Tibial artery (tissue), 4 donors: ENCODE data around the gene PGAP3.
A peak's percentile ranks its signal among the peaks of the same experiment; 100 is the strongest.
"Not testable (repeated sequence)": the region's sequence is repeated elsewhere in the genome, so short reads cannot be mapped to it uniquely, and the experiment has no call there.

Source experiments
- DNase-seq, 2 donors: peaks; one replicate each; pipeline ENCODE4 v3.0.0-alpha.2; 2019
- H3K27ac ChIP-seq, 2 donors: fragments of 200-600 bp; sonication (generic) in 1 of 2; 1 replicate in 1 of 2; 2 replicates in 1 of 2; pipeline ENCODE4 v1.5.1; 2018 to 2019; ENCODE audit warnings: mild to moderate bottlenecking in 1 of 2
- H3K27me3 ChIP-seq, 2 donors: fragments of 200-600 bp; sonication (generic) in 1 of 2; one replicate each; pipeline versions ENCODE4 v1.5.1 to v1.6.0; 2016 to 2019
- H3K36me3 ChIP-seq, 3 donors: fragments of 200-600 bp; sonication (generic) in 2 of 3; one replicate each; pipeline ENCODE4 v1.5.1; 2016 to 2019; ENCODE audit warnings: mild to moderate bottlenecking in 2 of 3
- H3K4me1 ChIP-seq, 4 donors: fragments of 200-600 bp; sonication (generic) in 2 of 4; 1 replicate in 3 of 4; 2 replicates in 1 of 4; pipeline ENCODE4 v1.5.1; 2016 to 2019
- H3K4me3 ChIP-seq, 2 donors: fragments of 200-600 bp; sonication (generic) in 1 of 2; 1 replicate in 1 of 2; 2 replicates in 1 of 2; pipeline ENCODE4 v1.5.1; 2018 to 2019; ENCODE audit warnings: mild to moderate bottlenecking in 2 of 2
- H3K9me3 ChIP-seq, 3 donors: fragments of 200-600 bp; sonication (generic) in 1 of 3; one replicate each; pipeline ENCODE4 v1.5.1; 2016 to 2019
- CTCF ChIP-seq, 2 experiments: fragments of 200-600 bp in 1 of 2; fragments of 450-650 bp in 1 of 2; IDR thresholded peaks; one replicate each; pipeline ENCODE4 v1.5.1; 2017 to 2019; ENCODE audit warnings: antibody characterized with exemption in 2 of 2, mild to moderate bottlenecking in 1 of 2, moderate library complexity in 1 of 2
- intact Hi-C: fragments of 100-400 bp; cut with DNase I; formaldehyde crosslinking; loops from one replicate; pipeline ENCODE4 v1.15.0; 2023; ENCODE audit warnings: low total_unique reads

Gene PGAP3

GRCh38 chr17:39701012-39701783 lies 13.3 kb upstream of the PGAP3 start:
- intact Hi-C loops: no loop called here
- H3K27ac ChIP-seq: peak overlapping the region; percentile 93 to 98
- no peaks in the 10 kb centered on the region for H3K36me3 ChIP-seq
- TF ChIP-seq CTCF (IDR thresholded peaks at IDR 0.05): no peak
- H3K27me3 ChIP-seq: no peaks in the 10 kb centered on the region
- no peak for DNase-seq
- peaks cover 0 to 62% (median 48%) of the 10 kb centered on the region in 4 donors for H3K4me1 ChIP-seq
- H3K4me3 ChIP-seq: peak overlapping the region; percentile 78 to 100
- no peaks in the 10 kb centered on the region for H3K9me3 ChIP-seq

GRCh38 chr17:39700148-39700987 lies 12.5 kb upstream of the PGAP3 start:
- Histone ChIP-seq H3K9me3 (no peaks in the 10 kb centered on the region), H3K27ac (peak overlapping the region; percentile 93 to 98), H3K27me3 (no peaks in the 10 kb centered on the region), H3K4me1 (peaks cover 0 to 54% (median 39%) of the 10 kb centered on the region in 4 donors), H3K4me3 (peak overlapping the region; percentile 78 to 100), H3K36me3 (no peaks in the 10 kb centered on the region)
- DNase-seq: peak in 1 of 2 donors; percentile 69
- intact Hi-C loops: no loop called here
- TF ChIP-seq CTCF (IDR thresholded peaks at IDR 0.05): no peak

- Histone ChIP-seq H3K4me3 (peak within 1 kb of the TSS; percentile 78 to 100), H3K4me1 (peaks cover 0 to 48% (median 34%) of the 10 kb centered on the region in 4 donors), H3K27me3 (no peaks in the 10 kb centered on the region), H3K36me3 (no peaks in the 10 kb centered on the region), H3K27ac (peak within 1 kb of the TSS; percentile 93 to 98), H3K9me3 (no peaks in the 10 kb centered on the region)
- peak; percentile 81 to 93 for DNase-seq
- intact Hi-C loops: no loop called here
- TF ChIP-seq CTCF (IDR thresholded peaks at IDR 0.05): no peak
Measured at GRCh38 chr17:39699818-39700147, 11.9 kb upstream of the PGAP3 start, which contains the start of gene ERBB2. TSS of gene ERBB2 (plus strand) at chr17:39700064. CDS start at chr17:39700239, 175 bp downstream.

- DNase-seq, intact Hi-C loops, H3K27me3 ChIP-seq, H3K36me3 ChIP-seq, H3K9me3 ChIP-seq: not testable (repeated sequence)
- Histone ChIP-seq H3K4me3 (peak overlapping the region; percentile 78 to 100), H3K27ac (peak overlapping the region; percentile 93 to 98), H3K4me1 (peaks cover 0 to 43% (median 29%) of the 10 kb centered on the region in 4 donors)
Measured at GRCh38 chr17:39699157-39699817, 11.4 kb upstream of the PGAP3 start.

GRCh38 chr17:39697961-39698360 lies 10.1 kb upstream of the PGAP3 start:
- H3K4me1 ChIP-seq: peaks cover 0 to 31% (median 22%) of the 10 kb centered on the region in 4 donors
- no peaks in the 10 kb centered on the region for H3K9me3 ChIP-seq
- no peak overlapping the region for H3K4me3 ChIP-seq
- H3K27ac ChIP-seq: no peak overlapping the region
- TF ChIP-seq CTCF (IDR thresholded peaks at IDR 0.05): no peak
- no peaks in the 10 kb centered on the region for H3K36me3 ChIP-seq
- intact Hi-C loops: no loop called here
- no peaks in the 10 kb centered on the region for H3K27me3 ChIP-seq
- no peak for DNase-seq
